CD1c-positive myeloid dendritic cell (primary cell): ENCODE results near the gene SUGCT.
"Not testable (repeated sequence)": the region's sequence is repeated elsewhere in the genome, so short reads cannot be mapped to it uniquely, and the experiment has no call there.

Experiments used
- DNase-seq: peaks from one replicate; pipeline ENCODE4 v3.0.0-alpha.2; 2016; ENCODE audit errors: extremely low spot score

The SUGCT gene

DNA sequence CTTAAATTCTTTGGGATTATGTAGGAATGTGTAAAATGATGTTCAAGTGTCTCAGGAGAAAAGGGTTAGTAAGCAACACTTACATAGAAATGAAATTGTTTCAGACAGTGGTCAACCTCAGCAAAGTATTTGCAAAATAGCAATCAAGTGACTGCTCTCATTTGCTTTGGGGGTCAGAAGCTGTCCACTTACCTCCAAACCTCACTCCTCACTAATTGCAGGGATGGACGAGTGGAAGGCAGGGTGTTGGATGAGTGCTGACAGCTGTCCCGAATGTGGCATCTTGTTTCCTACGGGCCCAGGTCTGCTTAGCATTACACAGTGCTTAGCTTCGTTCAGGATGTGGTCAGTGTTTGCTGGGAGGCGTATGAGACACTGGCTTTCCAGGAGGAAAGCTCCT lies 437.0 kb downstream of the SUGCT start:
- no peak for DNase-seq

DNA sequence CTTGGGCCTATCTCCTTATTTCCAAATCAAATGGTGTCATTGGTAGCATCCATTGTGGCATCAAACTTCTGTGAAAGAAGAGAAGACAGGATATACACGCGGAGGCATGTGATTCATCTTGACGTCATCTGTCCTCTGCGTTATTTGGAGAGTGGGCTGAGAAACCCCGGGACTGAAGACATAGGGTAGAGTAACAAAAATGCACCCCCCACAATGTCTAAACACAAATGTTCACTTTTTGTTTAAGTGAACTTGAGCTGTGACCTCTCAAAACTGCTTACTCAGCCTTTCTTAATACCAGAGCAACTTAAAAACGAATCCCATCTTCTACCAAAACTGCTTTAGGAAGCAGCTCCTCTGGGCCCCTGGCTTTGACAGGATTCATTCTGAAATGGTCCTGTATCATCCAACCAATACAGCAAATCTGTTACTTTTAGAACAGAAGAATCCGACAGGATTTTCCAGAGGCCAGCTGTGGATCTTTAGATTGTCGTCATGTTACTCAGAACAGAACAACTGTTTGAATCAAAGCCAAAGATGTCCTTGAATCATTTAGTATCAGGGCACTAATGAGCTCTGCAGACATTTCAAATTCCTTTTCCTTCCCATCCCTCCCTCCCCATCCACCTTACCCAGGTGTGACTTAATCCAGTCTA lies 438.1 kb downstream of the SUGCT start:
- no peak for DNase-seq

DNA sequence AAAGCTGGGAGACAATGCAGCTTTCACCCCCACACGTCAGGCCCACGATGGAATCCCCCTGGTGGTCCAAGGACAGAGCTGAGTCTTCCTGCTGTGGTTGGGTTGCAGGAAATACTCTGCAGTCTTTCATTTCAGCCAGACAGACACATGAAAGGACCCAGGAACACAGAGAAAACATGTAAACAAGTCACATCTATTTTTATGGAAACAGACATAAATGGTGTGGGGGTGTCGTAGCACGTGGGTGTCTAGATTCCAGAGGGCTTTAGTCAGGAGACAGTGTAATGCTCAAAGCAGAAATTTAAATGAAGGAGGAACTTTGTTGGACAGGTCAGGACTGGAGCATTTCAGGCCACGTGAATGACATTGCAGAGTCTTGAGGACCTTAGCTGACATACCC lies 444.6 kb downstream of the SUGCT start:
- no peak for DNase-seq

DNA sequence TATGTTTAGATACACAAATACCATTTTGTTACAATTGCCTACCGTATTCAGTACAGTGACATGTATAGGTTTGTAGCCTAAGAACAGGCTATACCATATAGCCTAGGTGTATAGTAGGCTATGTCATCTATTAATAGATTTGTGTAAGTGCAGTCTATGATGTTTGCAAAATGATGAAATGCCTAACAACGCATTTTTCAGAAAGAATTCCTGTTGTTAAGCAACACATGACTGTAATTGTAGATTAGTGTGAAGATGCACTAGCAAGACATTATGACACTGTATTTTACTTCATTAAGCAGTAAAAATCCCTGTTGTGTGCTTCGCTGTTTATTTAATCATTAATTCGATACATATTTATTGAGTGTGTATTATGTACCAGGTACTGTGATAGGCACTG lies 446.0 kb downstream of the SUGCT start:
- no peak for DNase-seq

DNA sequence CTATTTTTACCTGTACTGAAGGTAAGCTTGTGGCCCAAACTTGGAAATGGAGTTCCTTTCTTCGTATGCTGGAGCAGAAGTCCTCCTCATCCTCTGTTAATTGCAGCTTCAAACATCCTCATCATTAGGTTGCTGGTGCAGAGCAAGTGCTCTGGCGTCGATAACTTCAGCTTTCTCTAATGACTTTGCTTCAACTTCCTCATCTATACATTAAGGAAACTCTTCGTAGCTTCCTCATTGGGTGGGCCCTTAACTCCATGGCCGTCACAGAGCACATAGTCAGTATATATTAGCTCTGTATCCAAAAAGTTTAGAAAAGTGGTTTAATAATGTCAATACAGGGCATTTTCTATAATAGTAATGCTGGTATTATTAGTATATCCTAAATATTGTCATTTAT lies 447.7 kb downstream of the SUGCT start:
- DNase-seq, result peak; percentile 32

DNA sequence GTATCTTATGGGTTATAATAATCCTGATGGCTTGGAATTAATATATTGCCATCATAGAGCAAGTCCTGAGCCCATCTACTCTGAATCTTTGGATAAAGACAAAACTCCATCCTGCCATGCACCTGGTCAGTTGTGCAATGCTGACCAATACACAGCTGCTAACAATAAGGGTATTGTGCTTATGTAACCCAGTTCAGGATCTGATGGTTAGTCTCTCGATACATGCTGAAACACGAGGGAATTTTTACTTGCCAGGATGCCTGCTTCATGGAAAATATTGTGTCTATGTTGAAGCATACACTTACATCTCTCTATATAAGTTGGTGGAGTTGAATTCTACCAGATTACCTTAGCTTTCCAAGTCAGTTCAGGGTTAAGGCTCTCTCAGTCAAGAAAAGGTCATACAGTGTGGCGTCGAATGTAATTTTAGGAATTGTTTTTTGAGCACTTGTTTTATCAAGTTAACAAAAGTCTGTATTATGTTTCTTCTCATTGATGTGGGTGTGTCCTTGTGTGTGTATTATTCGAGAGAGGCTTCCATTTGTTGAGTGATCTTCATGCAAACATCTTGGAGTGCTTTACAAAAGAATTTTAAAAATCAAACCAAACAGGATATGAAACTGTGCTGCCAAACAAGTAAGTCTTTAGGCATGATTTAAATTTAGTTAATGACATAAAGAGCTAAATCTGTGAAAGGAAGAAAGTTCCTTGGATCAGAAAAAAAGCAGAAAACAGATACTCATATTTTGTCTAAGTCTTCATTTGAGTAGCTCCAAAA lies 449.1 kb downstream of the SUGCT start:
- DNase-seq, result no peak

DNA sequence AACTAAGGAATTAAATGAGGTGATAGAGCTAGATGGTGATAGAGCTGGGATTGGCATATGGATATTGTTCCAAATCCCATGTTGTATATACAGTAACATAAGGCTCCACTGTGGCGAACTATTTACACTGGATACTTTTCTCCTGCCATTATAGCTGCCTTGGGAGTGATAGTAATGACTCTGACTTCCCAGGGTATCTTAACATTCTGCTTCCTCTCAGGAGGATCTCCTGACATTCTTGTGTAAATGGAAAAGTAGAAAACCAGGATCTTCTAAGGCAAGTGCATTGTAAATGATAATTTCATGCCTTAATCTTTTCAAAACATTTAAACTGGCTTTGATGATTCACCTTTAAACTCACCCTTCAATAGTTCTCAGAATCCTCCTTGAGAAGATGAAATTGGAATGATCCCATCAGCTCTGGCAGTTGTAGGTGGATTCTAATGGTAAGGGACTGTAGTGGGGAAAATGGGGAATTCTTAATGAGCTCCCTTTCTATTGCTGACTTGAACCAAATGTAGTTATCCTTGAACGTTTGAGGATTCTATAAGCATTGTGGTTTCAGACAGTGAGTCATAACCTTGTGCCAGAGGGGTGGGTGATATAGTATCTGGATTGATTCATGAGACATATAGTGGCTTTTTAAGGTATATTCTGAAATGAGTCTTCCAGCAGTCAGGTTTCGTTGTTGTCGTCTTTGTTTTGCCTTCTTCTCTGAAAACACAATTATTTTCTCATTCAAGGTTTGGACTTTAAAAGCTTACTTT lies 450.0 kb downstream of the SUGCT start:
- DNase-seq, result no peak

DNA sequence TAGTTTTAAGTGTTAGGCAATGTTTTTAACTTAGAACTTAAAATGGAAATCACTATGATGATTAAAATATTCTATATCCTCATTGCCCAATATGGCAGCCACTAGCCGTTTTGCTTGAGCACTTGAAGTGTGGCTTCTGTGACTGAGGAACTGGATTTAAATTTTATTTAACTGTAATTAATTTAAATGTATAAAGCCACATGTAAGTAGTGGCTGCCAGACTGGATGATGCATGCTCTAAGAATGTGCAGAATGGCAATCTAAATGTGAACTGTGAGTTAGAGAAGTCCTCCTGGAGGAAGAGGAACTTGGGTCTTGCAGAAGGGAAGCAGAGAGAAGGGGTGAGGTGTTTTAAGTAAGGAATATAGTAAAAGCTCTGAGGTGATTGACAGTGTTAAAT lies 451.4 kb downstream of the SUGCT start:
- peak; percentile 18 for DNase-seq

DNA sequence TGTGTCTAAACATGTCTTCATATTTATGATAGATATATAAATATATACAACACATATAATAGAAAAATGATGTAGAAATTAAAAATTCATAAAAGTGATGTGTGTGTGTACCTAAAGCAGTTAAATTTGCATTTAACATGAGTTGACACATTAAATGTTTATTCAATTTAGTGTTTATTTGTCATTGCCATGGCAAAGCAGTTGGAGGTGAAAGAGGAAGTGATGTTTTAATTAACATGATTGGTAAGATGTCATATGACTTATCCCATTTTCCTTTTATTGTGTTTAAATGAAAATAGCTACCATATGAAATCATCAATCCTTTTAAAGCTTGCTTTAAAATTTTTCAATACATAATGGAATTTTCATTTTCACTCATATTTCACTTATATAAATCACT lies 452.6 kb downstream of the SUGCT start:
- peak; percentile 36 for DNase-seq

DNA sequence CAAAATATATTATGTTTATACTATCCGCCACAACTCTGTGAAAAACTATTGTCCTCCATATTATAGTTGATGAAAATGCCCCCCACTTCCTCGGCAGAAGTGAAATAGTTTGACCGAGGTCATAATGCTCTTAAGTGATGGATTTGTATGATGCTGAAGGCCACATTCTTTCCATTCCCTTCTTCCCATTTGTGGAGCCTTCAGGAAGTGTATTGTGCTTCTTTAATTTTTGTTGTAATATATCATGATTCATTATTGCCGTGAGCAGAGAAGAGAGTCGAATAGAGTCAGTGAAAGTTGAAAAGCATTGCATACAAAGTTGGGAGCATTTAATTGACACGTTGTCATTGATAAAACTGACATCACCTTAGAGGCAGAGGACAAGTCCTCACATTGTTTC lies 460.3 kb downstream of the SUGCT start:
- no peak for DNase-seq

DNA sequence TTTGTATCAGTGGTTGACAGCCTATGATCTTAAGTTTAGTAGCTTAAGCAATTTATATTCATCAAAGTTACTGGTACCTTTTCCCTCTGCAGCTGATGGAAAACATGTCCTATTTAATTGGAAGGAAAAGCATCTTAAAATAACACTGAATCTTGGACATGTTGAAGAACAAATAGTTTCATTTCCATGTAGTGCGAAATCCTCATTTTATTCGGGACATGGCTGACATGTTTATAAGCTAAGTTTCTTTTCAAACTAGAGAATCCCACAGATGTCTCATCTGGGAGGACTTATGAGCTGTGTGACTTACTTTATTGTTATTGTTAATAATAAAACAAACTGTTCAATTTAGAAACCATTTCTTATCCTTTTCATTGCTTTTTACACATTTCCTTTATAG lies 461.0 kb downstream of the SUGCT start:
- no peak for DNase-seq

DNA sequence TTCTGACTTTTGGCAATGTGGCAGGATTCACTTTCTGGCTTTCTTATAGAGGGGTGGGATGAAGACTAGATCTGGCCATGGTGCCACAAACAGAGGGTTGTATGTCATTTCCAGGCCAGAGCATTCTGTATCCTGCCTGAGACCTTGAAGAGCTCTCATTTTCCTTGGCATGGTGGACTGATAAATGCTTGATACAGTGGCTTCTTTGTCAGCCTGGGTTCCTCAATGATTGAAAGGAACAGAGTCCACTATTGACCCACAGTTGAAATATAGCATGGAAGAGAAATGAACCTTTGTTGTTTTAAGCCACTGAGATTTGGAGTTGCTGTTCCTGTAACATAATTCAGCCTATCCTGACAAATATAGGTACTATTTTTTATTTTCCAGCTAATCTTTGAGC lies 462.7 kb downstream of the SUGCT start:
- no peak for DNase-seq

DNA sequence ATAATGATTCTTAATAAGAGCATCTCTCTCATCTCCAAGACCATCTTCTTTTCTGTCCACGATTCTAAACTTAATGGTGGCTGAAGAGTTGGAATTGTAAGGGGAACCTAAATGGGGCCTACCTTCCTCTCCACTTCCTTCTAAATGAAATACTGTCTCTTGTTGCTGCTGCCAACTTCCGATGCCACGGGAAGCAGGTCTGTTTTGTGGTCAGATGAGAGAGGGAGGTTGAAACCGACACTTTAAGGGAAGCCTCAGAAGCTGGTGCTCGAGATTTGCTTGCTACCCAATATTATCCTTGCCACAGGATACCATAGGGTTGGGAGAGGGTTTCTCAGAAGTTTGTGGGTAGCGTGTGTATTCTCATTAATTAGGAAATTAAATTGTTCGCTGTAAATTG lies 464.1 kb downstream of the SUGCT start:
- DNase-seq, result no peak

DNA sequence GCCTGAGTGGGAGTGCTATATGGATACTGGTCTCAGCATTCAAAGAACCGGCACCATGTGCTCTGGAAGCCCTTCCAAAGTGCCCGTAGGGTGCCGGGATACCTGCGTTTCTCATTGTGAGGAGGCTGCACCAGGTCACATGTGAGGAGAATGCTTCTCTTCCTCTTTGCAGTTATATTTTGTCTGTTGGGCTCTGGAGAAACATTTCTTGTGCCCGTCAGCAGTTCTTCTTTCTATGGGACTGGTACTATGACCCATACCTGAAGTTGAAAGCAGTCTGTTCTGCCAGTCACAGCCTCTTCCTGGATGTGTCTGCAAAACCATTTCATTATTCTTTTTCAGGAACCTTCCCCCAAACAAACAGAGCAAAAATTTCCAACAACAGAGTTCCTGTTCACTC lies 465.0 kb downstream of the SUGCT start:
- peak; percentile 9 for DNase-seq

DNA sequence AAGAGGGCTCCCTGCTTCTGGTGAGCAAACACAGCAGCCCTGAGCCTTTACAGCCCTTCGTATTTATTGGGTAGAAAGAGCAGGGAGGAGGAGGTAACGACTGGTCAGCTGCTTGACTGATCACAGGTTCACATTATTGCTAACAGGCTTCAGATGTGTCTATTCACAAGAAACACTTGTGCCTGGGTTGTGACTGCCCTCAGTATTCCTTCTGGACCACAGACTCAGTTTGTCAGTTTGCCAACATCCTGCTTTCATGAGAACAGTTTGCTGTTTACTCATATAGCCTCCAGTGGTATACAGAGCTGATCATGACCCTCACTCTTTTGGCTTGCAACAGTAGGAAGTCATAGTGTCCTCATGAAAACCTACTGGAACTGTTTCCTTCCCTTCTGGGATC lies 467.5 kb downstream of the SUGCT start:
- not testable (repeated sequence) for DNase-seq

DNA sequence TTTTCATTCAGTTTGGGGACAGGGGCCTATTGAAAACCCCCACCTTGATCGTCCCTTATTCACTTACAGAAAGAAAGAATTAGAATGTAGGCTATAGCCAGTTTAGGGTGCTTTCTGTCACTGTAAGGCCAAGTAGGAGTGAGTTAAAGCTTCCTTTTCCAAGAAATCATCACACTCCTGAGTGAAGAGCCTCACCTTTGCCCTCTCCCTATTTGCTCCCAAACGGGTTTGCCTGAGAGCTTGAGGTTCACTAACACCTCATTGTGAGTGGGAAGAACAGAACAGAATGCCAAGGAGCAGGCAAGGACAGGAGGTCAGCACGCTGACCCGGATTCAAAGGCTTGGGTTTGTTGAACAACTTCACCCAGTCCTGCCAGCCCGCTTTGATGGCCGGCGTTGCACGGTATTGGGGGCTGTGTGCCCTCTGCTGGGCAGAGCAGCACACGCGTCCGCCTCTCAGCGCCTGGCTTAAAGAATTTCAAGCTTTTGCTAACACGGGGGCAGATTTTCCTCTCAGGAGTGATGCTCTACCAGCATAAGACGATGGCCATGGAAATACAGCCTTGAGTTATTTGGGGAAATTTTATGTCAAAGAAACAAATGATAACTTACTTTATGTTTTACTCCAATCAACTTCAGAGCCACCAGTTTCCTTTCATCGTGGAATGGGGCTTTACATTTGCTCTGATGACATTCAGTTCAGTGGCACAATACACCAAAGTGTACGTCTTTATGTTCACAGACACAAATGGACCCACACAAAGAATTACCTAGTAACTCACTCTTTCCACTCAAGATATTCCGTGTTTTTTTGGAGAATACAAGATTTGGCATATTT lies 470.0 kb downstream of the SUGCT start:
- DNase-seq, result peak; percentile 50

DNA sequence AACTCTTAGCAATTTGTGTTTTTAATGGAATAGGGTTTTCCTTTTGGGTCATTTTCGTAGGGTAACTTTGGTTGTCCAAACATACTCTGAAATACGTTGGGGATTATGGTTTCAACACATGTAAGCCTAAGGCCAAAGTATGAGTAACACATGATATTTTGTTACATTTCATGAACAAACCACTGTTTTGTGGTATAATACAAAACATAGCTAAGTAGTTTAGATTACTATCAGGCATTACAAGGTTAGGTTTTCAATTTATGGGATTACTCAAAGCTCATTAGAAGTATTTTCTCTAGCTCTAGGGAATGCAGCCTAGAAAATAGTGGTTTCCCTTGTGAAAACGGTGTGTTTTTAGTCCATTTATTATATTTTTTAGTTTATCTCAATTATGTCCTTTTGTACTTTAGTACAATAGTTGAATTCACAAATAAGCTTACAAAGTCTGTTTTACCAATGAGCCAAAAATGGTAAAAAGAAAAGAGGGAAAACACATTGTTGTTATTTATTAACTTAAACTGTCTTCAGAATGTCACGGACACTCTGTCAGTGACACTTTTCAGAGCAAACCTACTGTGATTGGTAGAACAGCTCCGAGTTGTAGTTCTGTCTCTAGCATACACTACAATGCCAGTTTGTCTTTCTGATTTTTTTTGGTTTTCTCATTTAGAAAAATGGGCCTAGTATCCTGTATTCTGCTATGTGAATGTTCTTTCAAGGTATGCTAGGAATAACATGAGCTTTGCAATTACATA lies 473.7 kb downstream of the SUGCT start:
- no peak for DNase-seq

DNA sequence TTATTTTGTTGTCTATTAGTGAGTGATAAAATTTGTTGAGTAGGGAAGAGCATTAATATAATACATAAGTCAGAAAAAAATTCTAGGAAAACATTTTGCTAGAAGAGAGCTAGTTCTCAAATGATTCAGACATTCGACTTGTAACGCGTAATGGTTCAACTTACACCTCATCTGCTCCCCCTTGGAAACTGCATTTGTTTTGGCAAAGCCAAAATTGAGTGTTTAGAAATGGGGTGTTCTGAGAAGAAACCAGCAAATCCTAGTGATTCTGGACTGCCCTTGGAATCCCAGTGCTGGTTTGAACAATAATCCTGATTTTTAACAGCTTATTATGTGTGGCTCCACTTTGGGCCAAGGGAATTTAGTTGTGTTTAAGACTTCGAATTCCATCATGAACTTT lies 475.7 kb downstream of the SUGCT start:
- DNase-seq, result no peak

DNA sequence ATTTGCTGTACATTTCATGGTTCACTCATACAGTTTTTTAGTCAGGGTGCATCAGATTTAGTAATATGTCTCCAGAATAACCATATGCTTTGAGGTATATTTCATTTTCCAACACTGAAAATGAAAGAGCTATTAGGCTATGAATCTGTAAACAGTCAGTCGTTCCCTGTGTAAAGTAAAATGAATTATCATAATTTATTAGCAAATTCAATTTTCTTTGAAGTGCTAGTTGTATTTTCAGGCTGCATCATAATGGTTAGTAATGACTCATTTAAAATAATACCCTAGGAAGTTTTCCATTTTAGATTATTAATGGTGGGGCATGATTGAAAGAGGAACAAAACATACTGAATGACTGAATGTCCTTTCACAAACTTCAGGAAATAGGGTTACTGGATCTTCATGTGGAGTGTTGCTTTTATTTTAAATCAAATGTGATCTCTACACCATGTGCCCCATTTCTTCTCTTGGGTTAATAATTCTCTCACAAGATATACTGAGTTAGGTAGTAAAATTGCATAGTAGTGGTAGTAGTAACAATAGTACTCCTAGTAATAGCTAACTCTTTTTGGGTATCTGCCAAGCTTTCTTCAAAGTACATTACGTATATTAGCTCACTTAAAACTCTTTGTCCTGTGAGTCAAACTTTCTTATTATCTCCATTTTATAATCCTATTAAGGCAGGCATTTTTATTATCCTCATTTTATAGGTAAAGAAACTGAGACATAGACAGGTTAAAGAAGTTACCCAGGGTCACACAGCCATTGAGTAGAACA lies 476.5 kb downstream of the SUGCT start:
- DNase-seq, result no peak

DNA sequence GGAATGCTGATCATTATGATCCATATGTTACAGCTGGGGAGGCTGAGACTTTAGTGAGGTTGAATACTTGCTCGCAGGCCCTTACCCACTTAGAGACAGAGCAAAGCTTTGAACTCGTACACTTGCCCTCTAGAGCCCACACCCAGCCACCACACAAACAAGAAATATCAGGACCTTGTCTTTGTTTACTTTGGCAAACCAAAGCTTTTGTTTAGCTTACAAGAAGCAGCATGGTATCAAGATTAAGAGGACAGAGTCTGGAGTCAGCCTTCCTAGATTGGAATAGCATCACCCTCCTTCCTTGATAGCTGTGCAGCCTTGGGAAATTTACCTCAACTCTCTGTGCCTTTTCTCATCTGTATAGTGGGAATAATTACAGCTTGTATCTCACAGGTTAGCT lies 477.5 kb downstream of the SUGCT start:
- no peak for DNase-seq
